HepG2 (cell line): Measurements from ENCODE around the gene ODAD4. TPM values are rescaled to one million over a fixed set of nuclear protein-coding genes. Genes with fewer than 3 reads are reported as not detected.
A peak's percentile ranks its signal among the peaks of the same experiment; 100 is the strongest.

Experiments
- KMT2A ChIP-seq: sonication (generic); formaldehyde crosslinking; IDR thresholded peaks from 2 replicates; pipeline ENCODE4 v1.4.0; 2020; ENCODE audit warnings: missing genetic modification reagents
- MTA1 ChIP-seq: sonication (generic); formaldehyde crosslinking; IDR thresholded peaks from 2 replicates; pipeline ENCODE4 v1.4.0; 2020; ENCODE audit warnings: missing genetic modification reagents, mild to moderate bottlenecking, borderline replicate concordance
- REL ChIP-seq: sonication (generic); formaldehyde crosslinking; conservative IDR thresholded peaks from 2 replicates; pipeline ENCODE4 v1.8.0; 2022; ENCODE audit warnings: mild to moderate bottlenecking, missing genetic modification reagents, moderate library complexity
- RFX5 ChIP-seq: IDR thresholded peaks from 2 replicates; pipeline ENCODE4 v1.6.1; 2011; ENCODE audit warnings: low read depth, low read length, improper control_type of control experiment
- ZBTB20 ChIP-seq: sonication (generic); formaldehyde crosslinking; IDR thresholded peaks from 2 replicates; pipeline ENCODE4 v1.8.1; 2023; ENCODE audit warnings: missing genetic modification reagents, low read depth, mild to moderate bottlenecking, borderline replicate concordance
- ZBTB7A ChIP-seq: sonication (generic); formaldehyde crosslinking; IDR thresholded peaks from 2 replicates; pipeline ENCODE4 v1.8.0; 2022; ENCODE audit warnings: mild to moderate bottlenecking, missing genetic modification reagents
- ZNF451 ChIP-seq: sonication (generic); formaldehyde crosslinking; IDR thresholded peaks from 2 replicates; pipeline ENCODE4 v1.5.0; 2020; ENCODE audit warnings: mild to moderate bottlenecking, missing genetic modification reagents
- ZNF558 ChIP-seq: sonication (generic); formaldehyde crosslinking; IDR thresholded peaks from 2 replicates; pipeline ENCODE4 v1.9.0; 2022; ENCODE audit warnings: mild to moderate bottlenecking, missing genetic modification reagents, borderline replicate concordance
- ZNF644 ChIP-seq: IDR thresholded peaks from 2 replicates; pipeline ENCODE4 v1.6.1; 2016; ENCODE audit warnings: low read depth
- ZNF746 ChIP-seq: sonication (generic); formaldehyde crosslinking; IDR thresholded peaks from 2 replicates; pipeline ENCODE4 v1.8.0; 2022; ENCODE audit warnings: mild to moderate bottlenecking, missing genetic modification reagents
- ZNF776 ChIP-seq: sonication (generic); formaldehyde crosslinking; IDR thresholded peaks from 2 replicates; pipeline ENCODE4 v1.4.0; 2020; ENCODE audit warnings: mild to moderate bottlenecking, missing genetic modification reagents
- polyA plus RNA-seq, 8 experiments: library from polyadenylated mRNA; depleted of rRNA in 3 of 8; stranded (reverse) in 7 of 8; unstranded in 1 of 8; fragments of >200 nt; fragmentation: Illumina TruSeq in 4 of 8; extraction: Trizol in 4 of 8; gene quantifications; 2 replicates each; pipeline versions ENCODE4 v1.2.1 to v1.2.3, GENCODE V29; 2011 to 2016; ENCODE audit warnings: low read depth in 4 of 8, missing spikeins in 1 of 8, mixed read lengths in 1 of 8; ENCODE audit not compliant: insufficient read depth in 1 of 8
- total RNA-seq, 5 experiments: library from RNA; depleted of rRNA; stranded (reverse); fragments of >200 nt; fragmentation: Illumina TruSeq; extraction: Trizol; gene quantifications; 2 replicates each; pipeline ENCODE4 v1.2.3, GENCODE V29; 2016; ENCODE audit warnings: low read depth in 1 of 5
- TF ChIP-seq, protein P1 (sequence below), 2 experiments: fragments of 450-650 bp in 1 of 2; sonication (generic) in 1 of 2; formaldehyde crosslinking in 1 of 2; IDR thresholded peaks; 2 replicates each; pipeline versions ENCODE4 v1.6.1 to v1.8.0; 2016 to 2022; ENCODE audit warnings: antibody characterized with exemption in 1 of 2, mild to moderate bottlenecking in 1 of 2, missing genetic modification reagents in 1 of 2
- TF ChIP-seq, protein P2 (sequence below): IDR thresholded peaks from 2 replicates; pipeline ENCODE4 v1.6.1; 2016; ENCODE audit warnings: mild to moderate bottlenecking, missing biosample characterization, missing genetic modification reagents
- TF ChIP-seq, protein P3 (sequence below): sonication (generic); formaldehyde crosslinking; IDR thresholded peaks from 2 replicates; pipeline ENCODE4 v1.4.0; 2020; ENCODE audit warnings: mild to moderate bottlenecking, missing genetic modification reagents, borderline replicate concordance

ODAD4 gene
- total and polyA plus RNA-seq, 2 of the 13 experiments (the other 11 are each of a cell fraction or from before 2014, with no cell fraction given) = 0.48 to 0.53 TPM

DNA sequence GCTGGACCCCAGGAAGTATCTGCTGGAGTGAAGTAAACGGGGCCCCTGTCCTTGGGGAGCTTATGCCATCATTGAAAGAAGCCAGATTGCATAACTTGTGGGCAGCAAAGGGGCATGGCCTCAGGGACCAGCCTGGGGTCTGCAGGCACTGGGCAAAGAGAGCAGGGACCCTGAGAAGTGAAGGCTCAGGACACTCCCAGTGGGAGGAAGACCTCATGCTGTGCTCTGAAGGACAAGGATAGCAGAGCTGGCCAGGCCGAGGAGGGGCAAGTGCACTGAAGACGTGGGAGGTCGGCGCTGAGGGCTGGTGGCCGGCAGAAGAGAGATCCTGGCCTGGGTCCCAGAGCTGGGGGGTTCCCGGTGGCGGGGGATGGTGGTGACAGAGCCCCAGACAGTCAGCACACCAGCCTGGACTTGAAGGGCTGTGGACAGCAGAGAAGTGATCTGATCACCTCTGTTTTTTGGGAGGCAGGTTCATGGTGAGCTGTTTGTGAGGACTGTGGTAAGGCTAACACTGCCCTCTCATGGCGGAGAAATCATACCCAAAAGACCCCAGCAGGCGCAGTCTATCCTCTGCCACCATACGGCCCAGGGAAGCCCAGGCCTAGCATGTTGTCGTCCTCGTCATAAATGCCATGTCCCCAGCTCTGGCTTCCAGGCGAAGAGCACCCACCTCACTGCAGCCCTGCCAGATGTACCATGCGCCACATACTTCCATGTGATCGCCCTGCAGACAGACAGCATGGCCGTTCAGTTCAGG is 29.1 kb downstream of the ODAD4 start (continued):
- TF ChIP-seq, protein P1, sequence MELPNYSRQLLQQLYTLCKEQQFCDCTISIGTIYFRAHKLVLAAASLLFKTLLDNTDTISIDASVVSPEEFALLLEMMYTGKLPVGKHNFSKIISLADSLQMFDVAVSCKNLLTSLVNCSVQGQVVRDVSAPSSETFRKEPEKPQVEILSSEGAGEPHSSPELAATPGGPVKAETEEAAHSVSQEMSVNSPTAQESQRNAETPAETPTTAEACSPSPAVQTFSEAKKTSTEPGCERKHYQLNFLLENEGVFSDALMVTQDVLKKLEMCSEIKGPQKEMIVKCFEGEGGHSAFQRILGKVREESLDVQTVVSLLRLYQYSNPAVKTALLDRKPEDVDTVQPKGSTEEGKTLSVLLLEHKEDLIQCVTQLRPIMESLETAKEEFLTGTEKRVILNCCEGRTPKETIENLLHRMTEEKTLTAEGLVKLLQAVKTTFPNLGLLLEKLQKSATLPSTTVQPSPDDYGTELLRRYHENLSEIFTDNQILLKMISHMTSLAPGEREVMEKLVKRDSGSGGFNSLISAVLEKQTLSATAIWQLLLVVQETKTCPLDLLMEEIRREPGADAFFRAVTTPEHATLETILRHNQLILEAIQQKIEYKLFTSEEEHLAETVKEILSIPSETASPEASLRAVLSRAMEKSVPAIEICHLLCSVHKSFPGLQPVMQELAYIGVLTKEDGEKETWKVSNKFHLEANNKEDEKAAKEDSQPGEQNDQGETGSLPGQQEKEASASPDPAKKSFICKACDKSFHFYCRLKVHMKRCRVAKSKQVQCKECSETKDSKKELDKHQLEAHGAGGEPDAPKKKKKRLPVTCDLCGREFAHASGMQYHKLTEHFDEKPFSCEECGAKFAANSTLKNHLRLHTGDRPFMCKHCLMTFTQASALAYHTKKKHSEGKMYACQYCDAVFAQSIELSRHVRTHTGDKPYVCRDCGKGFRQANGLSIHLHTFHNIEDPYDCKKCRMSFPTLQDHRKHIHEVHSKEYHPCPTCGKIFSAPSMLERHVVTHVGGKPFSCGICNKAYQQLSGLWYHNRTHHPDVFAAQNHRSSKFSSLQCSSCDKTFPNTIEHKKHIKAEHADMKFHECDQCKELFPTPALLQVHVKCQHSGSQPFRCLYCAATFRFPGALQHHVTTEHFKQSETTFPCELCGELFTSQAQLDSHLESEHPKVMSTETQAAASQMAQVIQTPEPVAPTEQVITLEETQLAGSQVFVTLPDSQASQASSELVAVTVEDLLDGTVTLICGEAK (IDR thresholded peaks at IDR 0.05) = no peak
- TF ChIP-seq, protein P1 (CRISPR knock-in tag; IDR thresholded peaks at IDR 0.05) = 0 out of 2 replicates have a peak, but pooled peaks have one; percentile 56
- TF ChIP-seq ZNF776 (no peak; the same call in 1 of the 2 replicates), ZNF746 (no peak), ZBTB20 (CRISPR knock-in tag) (peak; percentile 36; the same call in 1 of the 2 replicates), ZBTB7A (peak; percentile 25; the same call in 1 of the 2 replicates), REL (no peak), ZNF558 (CRISPR knock-in tag) (no peak), ZNF451 (CRISPR knock-in tag) (no peak; the same call in 1 of the 2 replicates), MTA1 (CRISPR knock-in tag) (no peak), RFX5 (no peak), ZNF644 (CRISPR knock-in tag) (peak; percentile 31; the same call in 1 of the 2 replicates), KMT2A (CRISPR knock-in tag) (no peak)
- TF ChIP-seq, protein P2, sequence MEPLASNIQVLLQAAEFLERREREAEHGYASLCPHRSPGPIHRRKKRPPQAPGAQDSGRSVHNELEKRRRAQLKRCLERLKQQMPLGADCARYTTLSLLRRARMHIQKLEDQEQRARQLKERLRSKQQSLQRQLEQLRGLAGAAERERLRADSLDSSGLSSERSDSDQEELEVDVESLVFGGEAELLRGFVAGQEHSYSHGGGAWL (CRISPR knock-in tag) = peak; percentile 79; the same call in 1 of the 2 replicates
- TF ChIP-seq, protein P3, sequence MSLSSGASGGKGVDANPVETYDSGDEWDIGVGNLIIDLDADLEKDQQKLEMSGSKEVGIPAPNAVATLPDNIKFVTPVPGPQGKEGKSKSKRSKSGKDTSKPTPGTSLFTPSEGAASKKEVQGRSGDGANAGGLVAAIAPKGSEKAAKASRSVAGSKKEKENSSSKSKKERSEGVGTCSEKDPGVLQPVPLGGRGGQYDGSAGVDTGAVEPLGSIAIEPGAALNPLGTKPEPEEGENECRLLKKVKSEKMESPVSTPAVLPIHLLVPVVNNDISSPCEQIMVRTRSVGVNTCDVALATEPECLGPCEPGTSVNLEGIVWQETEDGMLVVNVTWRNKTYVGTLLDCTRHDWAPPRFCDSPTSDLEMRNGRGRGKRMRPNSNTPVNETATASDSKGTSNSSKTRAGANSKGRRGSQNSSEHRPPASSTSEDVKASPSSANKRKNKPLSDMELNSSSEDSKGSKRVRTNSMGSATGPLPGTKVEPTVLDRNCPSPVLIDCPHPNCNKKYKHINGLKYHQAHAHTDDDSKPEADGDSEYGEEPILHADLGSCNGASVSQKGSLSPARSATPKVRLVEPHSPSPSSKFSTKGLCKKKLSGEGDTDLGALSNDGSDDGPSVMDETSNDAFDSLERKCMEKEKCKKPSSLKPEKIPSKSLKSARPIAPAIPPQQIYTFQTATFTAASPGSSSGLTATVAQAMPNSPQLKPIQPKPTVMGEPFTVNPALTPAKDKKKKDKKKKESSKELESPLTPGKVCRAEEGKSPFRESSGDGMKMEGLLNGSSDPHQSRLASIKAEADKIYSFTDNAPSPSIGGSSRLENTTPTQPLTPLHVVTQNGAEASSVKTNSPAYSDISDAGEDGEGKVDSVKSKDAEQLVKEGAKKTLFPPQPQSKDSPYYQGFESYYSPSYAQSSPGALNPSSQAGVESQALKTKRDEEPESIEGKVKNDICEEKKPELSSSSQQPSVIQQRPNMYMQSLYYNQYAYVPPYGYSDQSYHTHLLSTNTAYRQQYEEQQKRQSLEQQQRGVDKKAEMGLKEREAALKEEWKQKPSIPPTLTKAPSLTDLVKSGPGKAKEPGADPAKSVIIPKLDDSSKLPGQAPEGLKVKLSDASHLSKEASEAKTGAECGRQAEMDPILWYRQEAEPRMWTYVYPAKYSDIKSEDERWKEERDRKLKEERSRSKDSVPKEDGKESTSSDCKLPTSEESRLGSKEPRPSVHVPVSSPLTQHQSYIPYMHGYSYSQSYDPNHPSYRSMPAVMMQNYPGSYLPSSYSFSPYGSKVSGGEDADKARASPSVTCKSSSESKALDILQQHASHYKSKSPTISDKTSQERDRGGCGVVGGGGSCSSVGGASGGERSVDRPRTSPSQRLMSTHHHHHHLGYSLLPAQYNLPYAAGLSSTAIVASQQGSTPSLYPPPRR = peak; percentile 62
